H9 (cell line): ENCODE measurements around the gene CD58. TPM values are rescaled to one million over a fixed set of nuclear protein-coding genes. Genes with fewer than 3 reads are reported as not detected.
A peak's percentile ranks its signal among the peaks of the same experiment; 100 is the strongest.
"Not testable (repeated sequence)": the region's sequence is repeated elsewhere in the genome, so short reads cannot be mapped to it uniquely, and the experiment has no call there.

ENCODE experiments used
- DNase-seq: peaks from one replicate; pipeline ENCODE4 v3.0.0-alpha.2; 2017
- H2AFZ ChIP-seq: one replicate; pipeline ENCODE4 v1.6.1; 2013; ENCODE audit warnings: mild to moderate bottlenecking, low read length, control low read depth, moderate library complexity
- H2AK5ac ChIP-seq: 2 replicates; pipeline ENCODE4 v1.6.1; 2013; ENCODE audit warnings: low read length, control low read depth, mixed read lengths; ENCODE audit not compliant: insufficient read length
- H2BK120ac ChIP-seq: one replicate; pipeline ENCODE4 v1.6.1; 2013; ENCODE audit warnings: low read depth, mild to moderate bottlenecking, low read length, control low read depth, inconsistent platforms; ENCODE audit not compliant: poor library complexity, severe bottlenecking
- H2BK12ac ChIP-seq: 2 replicates; pipeline ENCODE4 v1.6.1; 2013; ENCODE audit warnings: low read length, control low read depth, mixed read lengths, low read depth; ENCODE audit not compliant: insufficient read length
- H2BK15ac ChIP-seq: 2 replicates; pipeline ENCODE4 v1.6.1; 2013; ENCODE audit warnings: low read depth, low read length, control low read depth
- H2BK20ac ChIP-seq: one replicate; pipeline ENCODE4 v1.6.1; 2013; ENCODE audit warnings: low read depth, mild to moderate bottlenecking, low read length, control low read depth, inconsistent platforms; ENCODE audit not compliant: poor library complexity, severe bottlenecking
- H2BK5ac ChIP-seq: 2 replicates; pipeline ENCODE4 v1.6.1; 2013; ENCODE audit warnings: low read length, control low read depth, mixed read lengths; ENCODE audit not compliant: insufficient read length
- H3K14ac ChIP-seq: 2 replicates; pipeline ENCODE4 v1.6.1; 2013; ENCODE audit warnings: low read length, control low read depth; ENCODE audit not compliant: insufficient read depth
- H3K18ac ChIP-seq: 2 replicates; pipeline ENCODE4 v1.6.1; 2013; ENCODE audit warnings: low read depth, mild to moderate bottlenecking, mixed read lengths, low read length, control low read depth; ENCODE audit not compliant: insufficient read length
- H3K23ac ChIP-seq: 2 replicates; pipeline ENCODE4 v1.6.1; 2013; ENCODE audit warnings: low read length, control low read depth, mixed read lengths, low read depth; ENCODE audit not compliant: insufficient read length
- H3K23me2 ChIP-seq: 2 replicates; pipeline ENCODE4 v1.6.1; 2013; ENCODE audit warnings: low read depth, mild to moderate bottlenecking, mixed read lengths, low read length, control low read depth; ENCODE audit not compliant: insufficient read length, poor library complexity, severe bottlenecking
- H3K27ac ChIP-seq: 2 replicates; pipeline ENCODE4 v1.5.1; 2013; ENCODE audit warnings: low read length, control low read depth, mixed read lengths, low read depth; ENCODE audit not compliant: insufficient read length
- H3K27me3 ChIP-seq: 2 replicates; pipeline ENCODE4 v1.6.1; 2013; ENCODE audit warnings: low read length, control low read depth, inconsistent platforms; ENCODE audit not compliant: insufficient read depth
- H3K4ac ChIP-seq: 2 replicates; pipeline ENCODE4 v1.6.1; 2013; ENCODE audit warnings: low read depth, mild to moderate bottlenecking, control low read depth, inconsistent platforms, low read length, moderate library complexity
- H3K4me1 ChIP-seq: 2 replicates; pipeline ENCODE4 v1.6.1; 2013; ENCODE audit warnings: low read length, control low read depth, inconsistent platforms; ENCODE audit not compliant: insufficient read depth
- H3K4me2 ChIP-seq: 2 replicates; pipeline ENCODE4 v1.6.1; 2013; ENCODE audit warnings: low read length, control low read depth, mixed read lengths; ENCODE audit not compliant: insufficient read length, insufficient read depth
- H3K56ac ChIP-seq: 2 replicates; pipeline ENCODE4 v1.6.1; 2013; ENCODE audit warnings: low read depth, mild to moderate bottlenecking, mixed read lengths, low read length, control low read depth; ENCODE audit not compliant: insufficient read length
- H3K79me1 ChIP-seq: 2 replicates; pipeline ENCODE4 v1.6.1; 2013; ENCODE audit warnings: low read depth, mild to moderate bottlenecking, moderate library complexity, low read length, control low read depth, inconsistent platforms; ENCODE audit not compliant: insufficient read depth, poor library complexity, severe bottlenecking
- H3K79me2 ChIP-seq: 2 replicates; pipeline ENCODE4 v1.6.1; 2013; ENCODE audit warnings: low read length, control low read depth, inconsistent platforms; ENCODE audit not compliant: insufficient read depth
- H3K9ac ChIP-seq: 2 replicates; pipeline ENCODE4 v1.6.1; 2013; ENCODE audit warnings: low read length, control low read depth, mixed read lengths; ENCODE audit not compliant: insufficient read length; ENCODE audit errors: extremely low read depth
- H3K9me3 ChIP-seq: one replicate; pipeline ENCODE4 v1.6.1; 2013; ENCODE audit warnings: low read depth, low read length, inconsistent platforms; ENCODE audit not compliant: control insufficient read depth
- H3T11ph ChIP-seq: one replicate; pipeline ENCODE4 v1.6.1; 2013; ENCODE audit warnings: mild to moderate bottlenecking, low read length, control low read depth, inconsistent platforms
- H4K20me1 ChIP-seq: one replicate; pipeline ENCODE4 v1.6.1; 2013; ENCODE audit not compliant: control insufficient read depth, insufficient read length, insufficient read depth
- H4K5ac ChIP-seq: 2 replicates; pipeline ENCODE4 v1.6.1; 2013; ENCODE audit warnings: low read depth, mild to moderate bottlenecking, mixed read lengths, low read length, control low read depth; ENCODE audit not compliant: insufficient read length
- H4K8ac ChIP-seq: replicated peaks from 2 replicates; pipeline ENCODE4 v1.6.1; 2013; ENCODE audit warnings: low read length, control low read depth, mixed read lengths, low read depth; ENCODE audit not compliant: insufficient read length
- H4K91ac ChIP-seq: 2 replicates; pipeline ENCODE4 v1.6.1; 2013; ENCODE audit warnings: low read depth, mild to moderate bottlenecking, moderate library complexity, mixed read lengths, low read length, control low read depth; ENCODE audit not compliant: insufficient read length
- H3K27ac Mint-ChIP-seq, 3 experiments: 2 replicates in 2 of 3; 3 replicates in 1 of 3; pipeline ENCODE4 v1.8.0; 2020 to 2021; ENCODE audit warnings: mixed read lengths in 3 of 3, mild to moderate bottlenecking in 1 of 3, moderate library complexity in 1 of 3
- H3K27me3 Mint-ChIP-seq: 2 replicates; pipeline ENCODE4 v1.8.0; 2021; ENCODE audit warnings: low read depth, mild to moderate bottlenecking, moderate library complexity, mixed read lengths
- H3K36me3 Mint-ChIP-seq, 3 experiments: 2 replicates in 2 of 3; 3 replicates in 1 of 3; pipeline ENCODE4 v1.8.0; 2020 to 2021; ENCODE audit warnings: low read depth in 3 of 3, mixed read lengths in 3 of 3; ENCODE audit not compliant: insufficient read depth in 1 of 3
- H3K4me1 Mint-ChIP-seq, 2 experiments: 2 replicates each; pipeline ENCODE4 v1.8.0; 2020; ENCODE audit warnings: mixed read lengths in 2 of 2
- H3K4me3 Mint-ChIP-seq, 2 experiments: 2 replicates in 1 of 2; 3 replicates in 1 of 2; pipeline ENCODE4 v1.8.0; 2020 to 2021; ENCODE audit warnings: mild to moderate bottlenecking in 2 of 2, mixed read lengths in 2 of 2, moderate library complexity in 1 of 2
- H3K9me3 Mint-ChIP-seq, 2 experiments: 2 replicates in 1 of 2; 3 replicates in 1 of 2; pipeline ENCODE4 v1.8.0; 2020; ENCODE audit warnings: mild to moderate bottlenecking in 2 of 2, mixed read lengths in 2 of 2, moderate library complexity in 1 of 2
- WGBS: extraction: QIAGEN DNeasy Blood & Tissue Kit; methylation state at CpG from one replicate; pipeline ENCODE4 v1.1.7; 2013; ENCODE audit warnings: missing lambda C conversion rate, low lambda C conversion rate, mixed read lengths; ENCODE audit not compliant: insufficient read length; ENCODE audit errors: extremely low coverage; 5-methylcytosine and 5-hydroxymethylcytosine counted together
- total RNA-seq: library from RNA; stranded (reverse); gene quantifications from 2 replicates; pipeline ENCODE4 v1.2.1, GENCODE V29; 2021

Gene CD58
- total RNA-seq, 1 experiment from 2014 or later, result 4.3 TPM

DNA sequence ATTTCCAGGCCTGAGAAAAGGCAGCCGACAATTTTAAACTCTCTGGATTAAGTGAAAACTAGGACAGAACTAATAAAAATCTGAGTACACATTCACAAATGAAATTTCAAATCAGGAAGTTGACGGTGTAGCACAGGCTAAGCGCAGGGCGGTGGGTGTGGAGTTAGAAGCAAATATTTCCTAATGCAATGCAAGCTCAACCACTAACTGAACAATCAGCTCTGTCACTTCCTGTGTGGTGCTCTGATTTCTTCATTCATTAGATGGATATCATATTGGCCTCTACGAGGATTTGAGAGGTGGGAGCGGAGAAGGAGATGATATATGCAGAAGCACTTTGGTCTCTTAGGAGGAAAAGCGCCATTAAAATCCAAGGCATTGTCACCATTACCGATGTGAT is 35.2 kb upstream of the CD58 start:
- H2AK5ac ChIP-seq, H4K91ac ChIP-seq, H3K23ac ChIP-seq, H2AFZ ChIP-seq, H3K27me3 ChIP-seq, H3K23me2 ChIP-seq, H4K8ac ChIP-seq, H3T11ph ChIP-seq, H3K9ac ChIP-seq, H3K4ac ChIP-seq, H3K4me2 ChIP-seq, H4K20me1 ChIP-seq, DNase-seq, H3K36me3 Mint-ChIP-seq, H3K4me3 Mint-ChIP-seq, H3K4me1 ChIP-seq, H2BK120ac ChIP-seq, H2BK20ac ChIP-seq, H3K9me3 ChIP-seq, H3K79me2 ChIP-seq, H3K9me3 Mint-ChIP-seq, H2BK5ac ChIP-seq, H3K14ac ChIP-seq, H3K79me1 ChIP-seq, H4K5ac ChIP-seq, H3K27ac ChIP-seq, H3K18ac ChIP-seq, H2BK15ac ChIP-seq, H2BK12ac ChIP-seq, H3K56ac ChIP-seq, H3K27me3 Mint-ChIP-seq: not testable (repeated sequence)
- WGBS, result no CpG with 5 or more reads among the region's 8 CpGs
- peaks cover 37 to 57% of the 10 kb centered on the region in 2 experiments for H3K4me1 Mint-ChIP-seq
- H3K27ac Mint-ChIP-seq, result peak overlapping the region in 2 of 3 experiments; percentile 28 to 85; a peak in 3 of 7 replicates
